Transverse colon (tissue), 3 donors: ENCODE results near the gene ABL2.

Source experiments
- CTCF ChIP-seq, 5 experiments: fragments of 200-600 bp in 3 of 5; fragments of 450-650 bp in 2 of 5; sonication (generic) in 3 of 5; IDR thresholded peaks; 1 replicate in 2 of 5; 2 replicates in 3 of 5; pipeline ENCODE4 v1.5.1; 2016 to 2017; ENCODE audit warnings: antibody characterized with exemption in 5 of 5, inconsistent platforms in 3 of 5, mild to moderate bottlenecking in 2 of 5, moderate library complexity in 1 of 5
- EP300 ChIP-seq: sonication (generic); formaldehyde crosslinking; IDR thresholded peaks from one replicate; pipeline ENCODE4 v1.6.1; 2017; ENCODE audit warnings: antibody characterized with exemption, low read depth
- POLR2A ChIP-seq: fragments of 450-650 bp; IDR thresholded peaks from one replicate; pipeline ENCODE4 v1.6.1; 2016; ENCODE audit warnings: antibody characterized with exemption, mild to moderate bottlenecking, moderate library complexity

- TF ChIP-seq POLR2A (no peak), CTCF (IDR thresholded peaks at IDR 0.05) (no peak), EP300 (no peak)
These were observed 62.1 kb downstream of the ABL2 start for GRCh38 chr1:179167418-179167777.
